Pancreas (tissue), 10 donors: ENCODE results near the gene ADPRHL1. TPM values are rescaled to one million over a fixed set of nuclear protein-coding genes. Genes with fewer than 3 reads are reported as not detected.
A peak's percentile ranks its signal among the peaks of the same experiment; 100 is the strongest.

Experiments
- ATAC-seq, 4 donors: fragments of 200-7000 bp; cut with Tn5 transposase; one replicate each; pipeline versions ENCODE4 v1.8.0 to v1.9.1; 2020; ENCODE audit warnings: mild to moderate bottlenecking in 4 of 4, moderate library complexity in 4 of 4
- DNase-seq, 6 donors: peaks; one replicate each; pipeline ENCODE4 v3.0.0-alpha.2; 2020
- FAIRE-seq: peaks from 2 replicates; lab custom pipeline; 2012; peaks lifted over from hg19 to GRCh38; lab: Jason Lieb, UNC
- H3K27ac ChIP-seq, 4 donors: fragments of 200-600 bp; sonication (generic); 1 replicate in 3 of 4; 2 replicates in 1 of 4; pipeline versions ENCODE4 v1.5.0 to v1.8.0; 2020
- H3K27me3 ChIP-seq, 4 donors: fragments of 200-600 bp; one replicate each; pipeline ENCODE4 v1.8.0; 2021
- H3K36me3 ChIP-seq, 3 donors: fragments of 200-600 bp; sonication (generic) in 1 of 3; one replicate each; pipeline versions ENCODE4 v1.5.0 to v1.8.0; 2020 to 2021
- H3K4me1 ChIP-seq, 3 donors: fragments of 200-600 bp; one replicate each; pipeline ENCODE4 v1.8.0; 2021
- H3K4me3 ChIP-seq, 4 donors: fragments of 200-600 bp; sonication (generic) in 2 of 4; one replicate each; pipeline versions ENCODE4 v1.5.0 to v1.8.0; 2020 to 2021
- H3K9me3 ChIP-seq, 4 donors: fragments of 200-600 bp; one replicate each; pipeline ENCODE4 v1.8.0; 2021
- WGBS, 2 donors: extraction: QIAGEN DNeasy Blood & Tissue Kit; methylation state at CpG; one replicate each; pipeline ENCODE4 v1.1.7; 2013; 5-methylcytosine and 5-hydroxymethylcytosine counted together
- intact Hi-C, 3 donors: fragments of 100-400 bp; cut with DNase I; formaldehyde crosslinking; loops; one replicate each; pipeline versions ENCODE4 v1.11.1 to v1.14.2; 2022
- polyA plus RNA-seq, 2 donors: library from polyadenylated mRNA; stranded (reverse); fragments of 200-250 nt; gene quantifications; one replicate each; pipeline ENCODE4 v1.2.3, GENCODE V29; 2013
- total RNA-seq, 6 donors: library from RNA; stranded (reverse); fragmentation: NEBNext Ultra II Directional in 4 of 6; extraction: Animal tissue kit (Norgen Biotek cat#: 25700) in 4 of 6; gene quantifications; one replicate each; pipeline versions ENCODE4 v1.2.1 to v1.2.4, GENCODE V29; 2021 to 2023
- TF ChIP-seq, protein P1 (sequence below), 4 donors: fragments of 200-600 bp; sonication (generic) in 3 of 4; IDR thresholded peaks; one replicate each; pipeline versions ENCODE4 v1.5.0 to v1.8.0; 2021; ENCODE audit warnings: antibody characterized with exemption in 4 of 4
- donor health status: healthy with polysubstance abuse.
- donor health status: DM: no; HTN: no; CAD: no; lungs with moderate emphysema.
- donor health status: DM: no; HTN: no; CAD: no.
- donor health status: control.
- donor health status: control.
- donor health status: Bipolar disorder and iron deficiency.
- donor health status: DM: yes; HTN: yes; CAD: no.
- donor health status: DM: no; HTN: no; CAD: no.
- donor health status: DM: no; HTN: no; CAD: no.
- donor health status: DM: yes; HTN: yes; CAD: no.

The ADPRHL1 gene
- total and polyA plus RNA-seq, 8 donors, result 1.2 to 6.0 (median 3.0) TPM

DNA sequence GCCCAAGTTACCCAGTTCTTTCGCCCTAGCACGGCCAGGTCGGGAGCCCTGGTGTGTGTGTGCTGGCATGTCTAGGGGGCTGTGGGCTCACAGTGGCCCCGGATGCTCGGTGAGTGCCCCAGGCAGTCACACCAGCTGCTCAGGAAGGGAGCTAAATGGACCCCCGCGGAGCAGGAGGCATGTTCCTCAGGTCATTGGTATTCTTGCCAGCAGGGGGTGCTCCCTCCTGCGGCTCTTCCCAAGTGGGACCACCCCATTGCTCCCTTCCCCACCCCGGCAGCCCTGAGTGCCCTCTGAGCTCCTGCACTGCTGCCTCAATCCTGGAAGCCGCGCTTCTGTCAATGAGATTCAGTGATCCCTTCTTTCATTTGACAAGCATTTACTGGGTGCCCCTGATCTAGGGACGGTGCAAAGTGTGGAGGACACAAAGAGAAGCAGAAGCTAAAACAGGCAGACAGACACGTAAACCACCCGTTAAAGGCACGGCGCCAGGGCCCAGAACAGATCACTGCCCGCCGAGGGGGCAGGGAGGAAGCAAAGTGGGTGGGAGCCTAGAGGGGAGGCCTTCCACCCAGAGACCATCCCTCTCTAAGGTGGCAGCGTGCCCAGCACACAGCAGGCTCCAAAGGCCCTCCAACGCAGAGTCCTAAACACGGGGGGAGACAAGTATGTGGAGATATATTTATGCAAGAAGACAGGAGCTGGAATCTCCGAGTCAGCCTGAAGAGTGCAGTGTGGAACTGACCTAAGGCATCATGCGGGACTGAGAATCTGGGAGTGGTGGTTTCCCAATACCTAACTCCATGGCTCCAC lies 5.2 kb upstream of the ADPRHL1 start:
- intact Hi-C loops, result no loop called here
- peak in 2 of 6 donors; percentile 54 to 55 for DNase-seq
- Histone ChIP-seq H3K4me3 (no peak overlapping the region), H3K36me3 (peaks cover 0 to 32% (median 8%) of the 10 kb centered on the region in 3 donors), H3K9me3 (no peaks in the 10 kb centered on the region), H3K27me3 (no peaks in the 10 kb centered on the region), H3K4me1 (peaks cover 0 to 3% (median 0%) of the 10 kb centered on the region in 3 donors), H3K27ac (no peak overlapping the region)
- no peak for ATAC-seq
- TF ChIP-seq, protein P1, sequence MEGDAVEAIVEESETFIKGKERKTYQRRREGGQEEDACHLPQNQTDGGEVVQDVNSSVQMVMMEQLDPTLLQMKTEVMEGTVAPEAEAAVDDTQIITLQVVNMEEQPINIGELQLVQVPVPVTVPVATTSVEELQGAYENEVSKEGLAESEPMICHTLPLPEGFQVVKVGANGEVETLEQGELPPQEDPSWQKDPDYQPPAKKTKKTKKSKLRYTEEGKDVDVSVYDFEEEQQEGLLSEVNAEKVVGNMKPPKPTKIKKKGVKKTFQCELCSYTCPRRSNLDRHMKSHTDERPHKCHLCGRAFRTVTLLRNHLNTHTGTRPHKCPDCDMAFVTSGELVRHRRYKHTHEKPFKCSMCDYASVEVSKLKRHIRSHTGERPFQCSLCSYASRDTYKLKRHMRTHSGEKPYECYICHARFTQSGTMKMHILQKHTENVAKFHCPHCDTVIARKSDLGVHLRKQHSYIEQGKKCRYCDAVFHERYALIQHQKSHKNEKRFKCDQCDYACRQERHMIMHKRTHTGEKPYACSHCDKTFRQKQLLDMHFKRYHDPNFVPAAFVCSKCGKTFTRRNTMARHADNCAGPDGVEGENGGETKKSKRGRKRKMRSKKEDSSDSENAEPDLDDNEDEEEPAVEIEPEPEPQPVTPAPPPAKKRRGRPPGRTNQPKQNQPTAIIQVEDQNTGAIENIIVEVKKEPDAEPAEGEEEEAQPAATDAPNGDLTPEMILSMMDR (IDR thresholded peaks at IDR 0.05), result peak in 1 of 4 donors; percentile 7
- no peak for FAIRE-seq
- WGBS, 2 donors, result 82 to 86% methylated on average over 23 of the region's 23 CpGs

DNA sequence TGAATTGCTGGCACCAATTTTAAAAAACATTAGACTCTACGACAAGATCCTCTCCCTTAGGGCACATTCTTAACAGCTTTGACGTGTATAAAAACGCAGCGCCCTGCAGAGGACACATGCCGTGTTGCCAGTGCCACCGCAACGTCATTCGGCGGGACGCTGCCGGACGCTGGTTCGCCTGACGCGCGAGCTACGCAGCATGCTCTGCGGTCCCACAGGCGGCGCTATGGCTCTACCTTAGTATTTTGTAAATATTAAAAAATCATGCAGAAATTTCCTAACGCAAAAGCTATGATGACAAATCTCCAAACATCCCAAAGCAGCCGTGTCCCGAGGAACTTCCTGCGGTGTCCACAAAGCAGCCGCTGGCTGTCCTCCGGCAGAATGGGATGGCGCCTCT lies 4.2 kb upstream of the ADPRHL1 start:
- FAIRE-seq (no peak), ATAC-seq (no peak), DNase-seq (peak in 1 of 6 donors; percentile 50)
- H3K36me3 ChIP-seq, result peaks cover 0 to 32% (median 8%) of the 10 kb centered on the region in 3 donors
- H3K27me3 ChIP-seq, result no peaks in the 10 kb centered on the region
- H3K9me3 ChIP-seq, result no peaks in the 10 kb centered on the region
- H3K4me3 ChIP-seq, result no peak overlapping the region
- intact Hi-C loops, result no loop called here
- TF ChIP-seq, protein P1 (IDR thresholded peaks at IDR 0.05), result no peak
- peaks cover 0 to 3% (median 0%) of the 10 kb centered on the region in 3 donors for H3K4me1 ChIP-seq
- WGBS, 2 donors, result 92 to 93% methylated on average over 27 of the region's 27 CpGs
- H3K27ac ChIP-seq, result no peak overlapping the region

DNA sequence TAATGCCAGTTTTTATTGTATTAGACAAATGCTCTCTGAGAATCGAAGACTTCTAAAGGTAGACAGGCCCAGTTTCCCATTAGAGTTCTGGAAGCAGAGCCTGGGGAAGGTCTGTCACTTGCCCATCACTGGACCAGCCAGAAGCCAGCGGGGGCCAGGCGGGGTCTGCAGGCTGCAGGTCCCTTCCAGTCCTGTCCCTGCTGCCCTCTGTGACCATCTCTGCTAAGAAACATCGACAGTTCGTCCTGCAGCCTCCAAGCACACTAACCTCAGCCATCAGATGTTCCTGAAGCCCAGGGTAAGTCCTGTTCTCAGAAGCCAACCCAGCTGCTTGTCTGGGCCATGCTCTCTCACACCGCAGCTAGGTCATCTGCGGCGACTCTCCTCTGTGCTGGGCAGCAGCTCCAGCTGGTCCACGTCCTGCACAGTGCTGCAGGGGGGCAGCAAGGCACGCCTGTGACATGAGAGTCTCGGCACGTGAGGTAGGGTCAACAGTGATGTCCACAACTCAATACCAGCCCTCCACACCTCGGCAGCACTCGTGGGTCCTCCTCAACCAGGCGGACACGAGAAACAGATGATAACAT lies 2.9 kb upstream of the ADPRHL1 start:
- FAIRE-seq (no peak), ATAC-seq (no peak), DNase-seq (peak in 1 of 6 donors; percentile 43)
- Histone ChIP-seq H3K9me3 (no peaks in the 10 kb centered on the region), H3K27ac (no peak overlapping the region), H3K4me3 (no peak overlapping the region), H3K4me1 (peaks cover 0 to 1% (median 0%) of the 10 kb centered on the region in 3 donors), H3K27me3 (no peaks in the 10 kb centered on the region), H3K36me3 (peaks cover 0 to 32% (median 8%) of the 10 kb centered on the region in 3 donors)
- intact Hi-C loops, result no loop called here
- TF ChIP-seq, protein P1 (IDR thresholded peaks at IDR 0.05), result no peak
- 92 to 93% methylated on average over 16 of the region's 16 CpGs for WGBS, 2 donors

DNA sequence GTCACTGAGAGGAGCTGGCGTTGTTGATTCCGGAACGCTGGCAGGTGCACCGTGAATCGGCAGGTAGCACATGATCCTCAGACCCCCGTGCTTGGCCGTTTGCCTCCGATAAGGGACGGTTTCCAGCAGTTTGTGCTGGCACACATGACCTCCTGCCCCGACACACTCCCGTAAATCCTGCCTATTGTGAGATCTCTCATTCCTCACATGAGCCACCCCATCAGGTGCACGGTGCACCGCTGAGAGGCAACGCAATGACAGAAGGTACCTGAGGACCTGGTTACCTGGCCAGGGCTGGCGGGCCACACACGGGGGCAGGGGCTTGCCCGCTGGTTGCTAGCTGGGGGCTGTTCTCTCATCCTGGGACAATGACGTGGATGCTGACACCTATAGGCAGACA lies 2.1 kb upstream of the ADPRHL1 start:
- TF ChIP-seq, protein P1 (IDR thresholded peaks at IDR 0.05), result no peak
- no peak overlapping the region for H3K4me3 ChIP-seq
- peak in 2 of 4 donors; percentile 38 to 41 for ATAC-seq
- no peak overlapping the region for H3K27ac ChIP-seq
- H3K4me1 ChIP-seq, result no peaks in the 10 kb centered on the region
- no peaks in the 10 kb centered on the region for H3K27me3 ChIP-seq
- H3K36me3 ChIP-seq, result peaks cover 0 to 28% (median 4%) of the 10 kb centered on the region in 3 donors
- no peak for FAIRE-seq
- DNase-seq, result peak in 1 of 6 donors; percentile 39
- no peaks in the 10 kb centered on the region for H3K9me3 ChIP-seq
- WGBS, 2 donors, result 54 to 67% methylated on average over 18 of the region's 18 CpGs
- intact Hi-C loops, result no loop called here
